RWPE2 (cell line): ENCODE measurements around the gene LRBA.
A peak's percentile ranks its signal among the peaks of the same experiment; 100 is the strongest.

Source experiments
- ATAC-seq: fragments of 200-7000 bp; cut with Tn5 transposase; 3 replicates; pipeline ENCODE4 v1.9.1; 2021; ENCODE audit warnings: low read depth
- DNase-seq: peaks from one replicate; pipeline ENCODE4 v3.0.0-alpha.2; 2020; ENCODE audit warnings: low spot score
- H3K27ac ChIP-seq: fragments of 450-650 bp; 2 replicates; pipeline ENCODE4 v1.5.1; 2017; ENCODE audit warnings: mild to moderate bottlenecking; ENCODE audit not compliant: poor library complexity, severe bottlenecking
- H3K27me3 ChIP-seq: fragments of 250-450 bp; sonication (Bioruptor Pico); 2 replicates; pipeline ENCODE4 v1.5.1; 2021; ENCODE audit warnings: mild to moderate bottlenecking, moderate library complexity; ENCODE audit not compliant: insufficient read depth, poor library complexity, severe bottlenecking
- H3K36me3 ChIP-seq: fragments of 250-450 bp; sonication (Bioruptor Pico); 2 replicates; pipeline ENCODE4 v1.5.1; 2020; ENCODE audit warnings: low read depth, mild to moderate bottlenecking, moderate library complexity
- H3K4me1 ChIP-seq: fragments of 250-450 bp; sonication (Bioruptor Pico); 2 replicates; pipeline ENCODE4 v1.5.1; 2021; ENCODE audit warnings: mild to moderate bottlenecking, moderate library complexity; ENCODE audit not compliant: insufficient read depth, poor library complexity, severe bottlenecking
- H3K4me3 ChIP-seq: fragments of 250-450 bp; sonication (Bioruptor Pico); 2 replicates; pipeline ENCODE4 v1.5.1; 2021; ENCODE audit warnings: mild to moderate bottlenecking, moderate library complexity; ENCODE audit not compliant: severe bottlenecking
- H3K9me3 ChIP-seq: fragments of 250-450 bp; sonication (Bioruptor Pico); 2 replicates; pipeline ENCODE4 v1.5.1; 2021; ENCODE audit warnings: mild to moderate bottlenecking, moderate library complexity; ENCODE audit not compliant: severe bottlenecking
- CTCF ChIP-seq: fragments of 450-650 bp; IDR thresholded peaks from one replicate; pipeline ENCODE4 v1.5.1; 2017; ENCODE audit warnings: mild to moderate bottlenecking, moderate library complexity; ENCODE audit not compliant: poor library complexity, severe bottlenecking

The LRBA gene

DNA sequence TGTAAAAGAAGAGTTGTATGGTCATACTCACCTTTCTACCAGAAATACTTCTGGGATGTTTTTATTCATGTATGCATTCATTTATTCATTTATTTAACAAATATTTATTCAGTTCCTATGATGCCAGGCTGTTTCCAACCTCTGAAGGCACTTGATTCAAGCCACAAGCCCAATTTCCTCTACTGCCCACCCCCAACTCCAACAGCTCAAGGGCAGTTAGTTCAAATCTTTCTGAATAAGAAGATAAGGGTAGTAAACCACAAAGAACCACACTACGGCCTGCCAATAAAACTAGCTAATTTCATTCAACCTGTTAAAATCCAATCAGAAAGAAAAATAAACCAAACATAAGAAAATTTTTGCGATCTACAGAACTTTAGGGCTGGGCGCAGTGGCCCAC is 31.2 kb downstream of the LRBA start:
- Histone ChIP-seq H3K27ac (no peak overlapping the region), H3K4me1 (no peaks in the 10 kb centered on the region), H3K36me3 (no peaks in the 10 kb centered on the region), H3K9me3 (no peaks in the 10 kb centered on the region), H3K4me3 (no peak overlapping the region), H3K27me3 (no peaks in the 10 kb centered on the region)
- no peak for TF ChIP-seq CTCF
- ATAC-seq (no peak), DNase-seq (no peak)

- ATAC-seq (no peak), DNase-seq (no peak)
- Histone ChIP-seq H3K9me3 (no peaks in the 10 kb centered on the region), H3K27ac (no peak overlapping the region), H3K27me3 (no peaks in the 10 kb centered on the region), H3K36me3 (no peaks in the 10 kb centered on the region), H3K4me1 (no peaks in the 10 kb centered on the region), H3K4me3 (no peak overlapping the region)
- no peak for TF ChIP-seq CTCF
Observed at GRCh38 chr4:150982557-150983233, 32.4 kb downstream of the LRBA start.

DNA sequence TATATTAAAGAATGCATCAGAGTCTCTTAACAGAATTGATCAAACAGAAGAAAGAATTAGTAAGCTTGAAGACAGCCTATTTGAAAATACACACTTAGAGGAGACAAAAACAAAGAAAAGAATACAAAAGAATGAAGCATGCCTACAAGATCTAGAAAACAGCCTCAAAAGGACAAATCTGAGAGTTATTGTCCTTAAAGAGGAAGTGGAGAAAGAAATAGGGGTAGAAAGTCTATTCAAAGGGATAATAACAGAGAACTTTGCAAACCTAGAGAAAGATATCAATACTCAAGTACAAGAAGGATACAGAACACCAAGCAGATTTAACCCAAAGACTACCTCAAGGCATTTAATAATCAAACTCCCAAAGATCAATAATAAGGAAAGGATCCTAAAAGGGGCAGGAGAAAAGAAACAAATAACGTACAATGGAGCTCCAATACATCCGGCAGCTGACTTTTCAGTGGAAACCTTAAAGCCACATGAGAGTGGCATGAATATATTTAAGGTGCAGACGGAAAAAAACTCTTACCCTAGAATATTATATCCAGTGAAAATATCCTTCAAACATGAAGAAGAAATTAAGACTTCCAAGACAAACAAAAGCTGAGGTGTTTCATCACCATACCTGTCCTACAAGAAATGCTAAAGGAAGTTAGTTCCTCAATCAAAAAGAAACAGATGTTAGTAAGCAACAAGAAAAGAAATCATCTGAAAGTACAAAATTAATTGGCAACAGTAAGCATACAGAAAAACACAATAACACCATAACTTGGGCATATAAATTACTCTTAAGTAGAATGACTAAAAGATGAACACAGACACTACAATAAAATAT is 36.1 kb downstream of the LRBA start:
- DNase-seq (no peak), ATAC-seq (no peak)
- H3K4me1 ChIP-seq: no peaks in the 10 kb centered on the region
- no peak for TF ChIP-seq CTCF
- H3K36me3 ChIP-seq: no peaks in the 10 kb centered on the region
- no peaks in the 10 kb centered on the region for H3K27me3 ChIP-seq
- no peak overlapping the region for H3K27ac ChIP-seq
- no peak overlapping the region for H3K4me3 ChIP-seq
- H3K9me3 ChIP-seq: no peaks in the 10 kb centered on the region

DNA sequence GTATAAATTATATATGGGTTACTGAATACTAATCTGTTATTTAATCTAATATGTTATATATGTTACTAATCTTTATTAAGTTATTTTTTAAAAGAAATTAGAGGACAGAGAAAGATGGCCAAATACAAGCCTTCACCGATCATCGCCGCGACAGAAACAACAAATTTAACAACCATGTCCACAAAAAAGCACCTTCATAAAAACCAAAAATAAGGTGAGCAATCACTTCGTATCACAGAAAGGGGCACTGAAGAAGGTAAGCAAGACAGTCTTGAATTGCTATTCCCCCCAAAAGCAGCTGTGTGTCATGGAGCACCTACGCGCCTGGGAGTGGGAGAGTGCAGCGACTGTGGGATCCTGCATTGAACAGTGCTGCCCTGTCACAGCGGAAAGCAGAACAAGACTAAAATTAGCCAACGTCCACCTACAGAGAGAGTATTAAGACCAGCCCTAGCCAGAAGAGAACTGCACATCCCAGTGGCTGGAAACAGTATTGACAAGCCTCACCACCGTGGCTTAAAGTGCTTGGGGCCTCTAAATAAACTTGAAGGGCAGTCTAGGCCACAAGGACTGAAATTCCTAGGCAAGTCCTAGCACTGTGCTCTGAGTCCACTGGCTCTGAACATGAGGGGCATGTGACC is 38.5 kb downstream of the LRBA start:
- ATAC-seq (peak; percentile 44; the same call in 1 of the 3 replicates), DNase-seq (no peak)
- H3K4me1 ChIP-seq: peaks cover 7% of the 10 kb centered on the region
- H3K36me3 ChIP-seq: no peaks in the 10 kb centered on the region
- H3K27ac ChIP-seq: no peak overlapping the region
- H3K9me3 ChIP-seq: no peaks in the 10 kb centered on the region
- no peaks in the 10 kb centered on the region for H3K27me3 ChIP-seq
- H3K4me3 ChIP-seq: no peak overlapping the region
- TF ChIP-seq CTCF: no peak
